DOHH2 (cell line): ENCODE measurements around the gene SETX.
A peak's percentile ranks its signal among the peaks of the same experiment; 100 is the strongest.

Source experiments
- H3F3A ChIP-seq: fragments of 200-600 bp; sonication (generic), shearing (Covaris generic); 2 replicates; pipeline ENCODE4 v1.6.0; 2016; ENCODE audit warnings: antibody characterized with exemption, mild to moderate bottlenecking; ENCODE audit not compliant: control insufficient read depth, insufficient read depth
- H3K27ac ChIP-seq: fragments of 200-600 bp; sonication (generic); 2 replicates; pipeline ENCODE4 v1.5.1; 2014; ENCODE audit warnings: low read depth, mild to moderate bottlenecking, low read length, moderate library complexity
- H3K27me3 ChIP-seq: fragments of 200-600 bp; sonication (generic); 2 replicates; pipeline ENCODE4 v1.6.1; 2014; ENCODE audit warnings: mild to moderate bottlenecking, low read length, mixed read lengths; ENCODE audit not compliant: control insufficient read depth
- H3K36me3 ChIP-seq: fragments of 200-600 bp; sonication (generic); 2 replicates; pipeline ENCODE4 v1.6.1; 2014; ENCODE audit warnings: mild to moderate bottlenecking, low read length, moderate library complexity, mixed read lengths; ENCODE audit not compliant: control insufficient read depth
- H3K4me1 ChIP-seq: fragments of 200-600 bp; sonication (generic); 2 replicates; pipeline ENCODE4 v1.6.1; 2014; ENCODE audit warnings: mild to moderate bottlenecking, low read length, mixed read lengths; ENCODE audit not compliant: control insufficient read depth
- H3K4me2 ChIP-seq: fragments of 200-600 bp; sonication (generic); 2 replicates; pipeline ENCODE4 v1.6.0; 2014; ENCODE audit warnings: mild to moderate bottlenecking, low read length, moderate library complexity
- H3K4me3 ChIP-seq: fragments of 200-600 bp; sonication (generic); 2 replicates; pipeline ENCODE4 v1.5.1; 2014; ENCODE audit warnings: mild to moderate bottlenecking, low read length, mixed read lengths
- H3K79me2 ChIP-seq: fragments of 200-600 bp; sonication (generic); 2 replicates; pipeline ENCODE4 v1.6.1; 2014; ENCODE audit warnings: mild to moderate bottlenecking, low read length, mixed read lengths; ENCODE audit not compliant: control insufficient read depth
- H3K9me2 ChIP-seq: fragments of 200-600 bp; sonication (generic); replicated peaks from 2 replicates; pipeline ENCODE4 v1.6.1; 2014; ENCODE audit warnings: mild to moderate bottlenecking, low read length, mixed read lengths; ENCODE audit not compliant: control insufficient read depth
- H3K9me3 ChIP-seq: fragments of 200-600 bp; sonication (generic); 2 replicates; pipeline ENCODE4 v1.6.1; 2014; ENCODE audit warnings: antibody characterized with exemption, low read length, mixed read lengths; ENCODE audit not compliant: control insufficient read depth, insufficient read depth
- H4K20me1 ChIP-seq: fragments of 200-600 bp; sonication (generic); 2 replicates; pipeline ENCODE4 v1.6.0; 2014; ENCODE audit warnings: low read depth, mild to moderate bottlenecking, antibody characterized with exemption, low read length, moderate library complexity; ENCODE audit not compliant: control insufficient read depth, insufficient read depth
- CTCF ChIP-seq: fragments of 200-600 bp; sonication (generic); IDR thresholded peaks from one replicate; pipeline ENCODE4 v1.5.1; 2014; ENCODE audit warnings: antibody characterized with exemption, mild to moderate bottlenecking, low read depth, low read length; ENCODE audit not compliant: poor library complexity, severe bottlenecking
- EZH2phosphoT487 ChIP-seq: fragments of 200-600 bp; sonication (generic); IDR thresholded peaks from 2 replicates; pipeline ENCODE4 v1.6.1; 2017; ENCODE audit warnings: borderline replicate concordance, mild to moderate bottlenecking, antibody characterized with exemption, low read length, moderate library complexity, mixed read lengths

SETX gene

DNA sequence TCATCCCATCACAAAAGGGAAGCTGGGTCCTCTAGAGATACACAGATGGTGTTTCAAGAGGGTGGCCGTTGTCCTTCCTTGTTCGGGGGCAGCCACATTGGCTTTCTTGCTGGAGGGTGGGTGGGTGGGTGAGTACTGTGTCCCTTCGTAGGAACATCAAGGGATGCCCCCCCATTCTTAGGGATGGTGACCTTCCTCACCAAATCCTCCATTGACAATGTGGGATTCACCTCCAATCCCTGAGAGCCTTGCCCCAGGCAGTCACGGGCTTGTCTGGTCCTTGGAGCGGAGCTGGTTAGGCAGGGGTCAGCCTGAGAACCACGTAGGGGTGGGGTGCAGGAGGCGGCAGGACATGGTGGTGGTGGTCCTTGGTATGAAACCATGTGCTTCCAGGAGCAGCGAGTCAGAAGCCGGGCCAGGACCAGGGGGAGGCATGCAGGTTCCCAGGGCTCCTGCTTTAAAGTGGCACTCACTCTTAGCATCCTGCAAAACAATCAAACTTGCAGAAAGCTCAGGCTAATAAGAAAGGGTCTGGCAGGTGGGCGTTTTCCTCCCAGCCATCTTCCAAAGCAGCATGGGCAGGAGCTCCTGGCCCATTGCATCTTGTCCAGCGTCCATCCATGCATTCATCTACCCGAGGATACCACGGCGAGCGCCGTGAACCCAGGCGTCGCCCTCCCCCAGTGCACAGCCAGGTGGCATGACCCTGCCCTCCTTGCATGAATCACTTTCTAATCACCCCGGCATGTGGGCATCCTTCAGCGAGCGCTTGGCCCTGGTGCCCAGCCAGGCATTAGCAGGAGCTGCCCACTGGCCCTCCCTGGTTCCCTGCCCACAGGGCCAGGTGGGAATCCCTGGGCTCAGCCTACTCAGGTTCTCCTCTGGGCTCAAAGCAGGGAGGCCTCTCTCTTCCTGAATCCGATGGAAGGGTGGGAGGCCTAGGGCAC is 116.5 kb downstream of the SETX start:
- Histone ChIP-seq H3K9me2 (no peaks in the 10 kb centered on the region), H3F3A (no peaks in the 10 kb centered on the region), H3K27me3 (peaks cover 36% of the 10 kb centered on the region), H3K36me3 (no peaks in the 10 kb centered on the region), H3K4me1 (peaks cover 20% of the 10 kb centered on the region), H3K27ac (no peak overlapping the region), H3K9me3 (no peaks in the 10 kb centered on the region), H3K4me3 (no peak overlapping the region), H3K4me2 (no peak overlapping the region), H3K79me2 (no peaks in the 10 kb centered on the region), H4K20me1 (peaks cover 5% of the 10 kb centered on the region)
- no peak for TF ChIP-seq CTCF
- no peak for TF ChIP-seq EZH2phosphoT487

DNA sequence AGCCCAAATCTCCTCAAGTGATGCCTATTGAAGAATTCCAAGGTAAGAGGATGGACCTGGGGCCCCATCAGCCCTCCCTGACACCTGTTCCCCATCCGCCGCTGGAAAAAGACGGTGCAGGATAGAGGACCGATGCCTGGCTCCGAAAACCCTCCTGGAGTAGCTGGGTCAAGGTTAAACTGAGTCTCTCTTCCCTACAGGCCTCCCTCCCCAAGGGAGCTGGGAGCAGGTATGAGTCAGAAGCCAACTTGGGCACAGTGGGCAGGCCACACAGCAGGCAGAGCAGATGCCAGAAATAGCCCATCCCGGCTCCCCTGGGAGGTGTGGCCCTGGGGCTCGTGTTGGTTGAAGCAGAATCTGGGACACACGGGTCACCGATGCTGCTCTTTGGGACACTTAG is 117.3 kb downstream of the SETX start:
- Histone ChIP-seq H3K4me3 (no peak overlapping the region), H3K9me3 (no peaks in the 10 kb centered on the region), H3K4me1 (peaks cover 15% of the 10 kb centered on the region), H4K20me1 (peaks cover 5% of the 10 kb centered on the region), H3K36me3 (no peaks in the 10 kb centered on the region), H3K27ac (no peak overlapping the region), H3F3A (no peaks in the 10 kb centered on the region), H3K9me2 (no peaks in the 10 kb centered on the region), H3K4me2 (no peak overlapping the region), H3K27me3 (peaks cover 28% of the 10 kb centered on the region), H3K79me2 (no peaks in the 10 kb centered on the region)
- TF ChIP-seq EZH2phosphoT487 (no peak), CTCF (no peak)

- no peak overlapping the region for H3K4me3 ChIP-seq
- H3K4me1 ChIP-seq, result peaks cover 12% of the 10 kb centered on the region
- no peaks in the 10 kb centered on the region for H3F3A ChIP-seq
- H3K27me3 ChIP-seq, result peaks cover 24% of the 10 kb centered on the region
- H4K20me1 ChIP-seq, result peaks cover 5% of the 10 kb centered on the region
- no peak overlapping the region for H3K27ac ChIP-seq
- no peaks in the 10 kb centered on the region for H3K9me2 ChIP-seq
- no peaks in the 10 kb centered on the region for H3K9me3 ChIP-seq
- TF ChIP-seq EZH2phosphoT487 (no peak), CTCF (peak; percentile 49)
- no peak overlapping the region for H3K4me2 ChIP-seq
- H3K36me3 ChIP-seq, result no peaks in the 10 kb centered on the region
- H3K79me2 ChIP-seq, result no peaks in the 10 kb centered on the region
Measured at GRCh38 chr9:132236662-132237311, 118.0 kb downstream of the SETX start.
